Subcutaneous adipose tissue (tissue), 4 donors: ENCODE results near the gene DLD. TPM values are rescaled to one million over a fixed set of nuclear protein-coding genes. Genes with fewer than 3 reads are reported as not detected.

ENCODE experiments used
- total RNA-seq, 4 donors: library from RNA; depleted of rRNA; stranded (reverse); fragments of >200 nt; gene quantifications; one replicate each; pipeline ENCODE4 v1.1.0, GENCODE V29; 2016
- TF ChIP-seq, protein P1 (sequence below): fragments of 450-650 bp; IDR thresholded peaks from one replicate; pipeline ENCODE4 v1.5.1; 2016; ENCODE audit warnings: low read depth, mild to moderate bottlenecking, control low read depth, antibody characterized with exemption, moderate library complexity

Gene DLD
- total RNA-seq, 4 donors from 2014 or later, result 74.0 to 116 (median 100.0) TPM

DNA sequence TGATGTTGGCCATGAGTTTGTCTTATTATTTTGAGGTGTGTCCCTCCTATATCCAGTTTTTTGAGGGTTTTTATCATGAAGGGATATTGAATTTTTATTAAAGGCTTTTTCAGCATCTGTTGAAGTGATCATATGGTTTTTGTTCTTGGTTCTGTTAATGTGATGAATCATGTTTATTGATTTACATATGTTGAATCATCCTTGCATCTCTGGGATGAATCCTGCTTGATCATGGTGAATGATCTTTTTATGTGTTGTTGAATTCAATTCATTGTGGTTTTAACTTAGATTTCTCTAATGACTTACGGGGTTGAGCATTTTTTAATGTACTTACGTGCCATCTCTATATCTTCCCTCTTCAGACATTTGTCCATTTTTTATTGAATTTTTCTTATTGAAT, 22.9 kb downstream of the DLD start:
- TF ChIP-seq, protein P1, sequence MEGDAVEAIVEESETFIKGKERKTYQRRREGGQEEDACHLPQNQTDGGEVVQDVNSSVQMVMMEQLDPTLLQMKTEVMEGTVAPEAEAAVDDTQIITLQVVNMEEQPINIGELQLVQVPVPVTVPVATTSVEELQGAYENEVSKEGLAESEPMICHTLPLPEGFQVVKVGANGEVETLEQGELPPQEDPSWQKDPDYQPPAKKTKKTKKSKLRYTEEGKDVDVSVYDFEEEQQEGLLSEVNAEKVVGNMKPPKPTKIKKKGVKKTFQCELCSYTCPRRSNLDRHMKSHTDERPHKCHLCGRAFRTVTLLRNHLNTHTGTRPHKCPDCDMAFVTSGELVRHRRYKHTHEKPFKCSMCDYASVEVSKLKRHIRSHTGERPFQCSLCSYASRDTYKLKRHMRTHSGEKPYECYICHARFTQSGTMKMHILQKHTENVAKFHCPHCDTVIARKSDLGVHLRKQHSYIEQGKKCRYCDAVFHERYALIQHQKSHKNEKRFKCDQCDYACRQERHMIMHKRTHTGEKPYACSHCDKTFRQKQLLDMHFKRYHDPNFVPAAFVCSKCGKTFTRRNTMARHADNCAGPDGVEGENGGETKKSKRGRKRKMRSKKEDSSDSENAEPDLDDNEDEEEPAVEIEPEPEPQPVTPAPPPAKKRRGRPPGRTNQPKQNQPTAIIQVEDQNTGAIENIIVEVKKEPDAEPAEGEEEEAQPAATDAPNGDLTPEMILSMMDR, result no peak

DNA sequence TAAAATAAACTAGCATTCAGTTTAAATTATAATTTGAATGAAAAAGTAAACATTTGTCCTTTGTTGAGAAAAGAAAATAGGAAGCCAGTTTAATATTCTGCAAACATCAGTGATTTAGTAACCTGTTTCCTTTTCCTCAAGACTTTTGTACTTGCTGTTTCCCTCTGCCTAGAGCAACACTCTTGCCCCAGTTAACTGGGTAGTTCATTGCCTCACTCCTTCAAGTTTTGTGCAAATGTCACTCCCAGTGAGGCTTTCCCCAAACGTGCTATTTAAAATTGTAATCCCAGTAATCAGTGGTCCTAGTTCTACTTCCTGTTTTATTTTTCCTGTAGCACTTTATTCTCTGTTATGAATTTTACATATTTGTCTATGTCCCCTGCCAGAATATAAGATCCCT, 23.8 kb downstream of the DLD start:
- TF ChIP-seq, protein P1, result no peak

DNA sequence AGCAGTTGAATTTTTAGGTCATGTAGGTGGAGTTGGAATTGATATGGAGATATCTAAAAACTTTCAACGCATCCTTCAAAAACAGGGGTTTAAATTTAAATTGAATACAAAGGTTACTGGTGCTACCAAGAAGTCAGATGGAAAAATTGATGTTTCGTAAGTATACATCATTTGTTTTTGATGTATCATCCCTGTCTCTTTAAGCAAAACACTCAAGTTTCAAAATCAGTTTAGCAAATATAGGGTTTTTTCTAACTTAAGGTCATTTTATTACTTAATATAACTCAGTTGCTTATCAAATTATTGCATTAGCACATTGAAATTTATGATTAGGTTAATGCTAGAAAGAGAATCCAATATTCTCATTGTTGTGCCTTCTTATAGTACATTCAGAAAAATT, 24.6 kb downstream of the DLD start:
- TF ChIP-seq, protein P1, result no peak

DNA sequence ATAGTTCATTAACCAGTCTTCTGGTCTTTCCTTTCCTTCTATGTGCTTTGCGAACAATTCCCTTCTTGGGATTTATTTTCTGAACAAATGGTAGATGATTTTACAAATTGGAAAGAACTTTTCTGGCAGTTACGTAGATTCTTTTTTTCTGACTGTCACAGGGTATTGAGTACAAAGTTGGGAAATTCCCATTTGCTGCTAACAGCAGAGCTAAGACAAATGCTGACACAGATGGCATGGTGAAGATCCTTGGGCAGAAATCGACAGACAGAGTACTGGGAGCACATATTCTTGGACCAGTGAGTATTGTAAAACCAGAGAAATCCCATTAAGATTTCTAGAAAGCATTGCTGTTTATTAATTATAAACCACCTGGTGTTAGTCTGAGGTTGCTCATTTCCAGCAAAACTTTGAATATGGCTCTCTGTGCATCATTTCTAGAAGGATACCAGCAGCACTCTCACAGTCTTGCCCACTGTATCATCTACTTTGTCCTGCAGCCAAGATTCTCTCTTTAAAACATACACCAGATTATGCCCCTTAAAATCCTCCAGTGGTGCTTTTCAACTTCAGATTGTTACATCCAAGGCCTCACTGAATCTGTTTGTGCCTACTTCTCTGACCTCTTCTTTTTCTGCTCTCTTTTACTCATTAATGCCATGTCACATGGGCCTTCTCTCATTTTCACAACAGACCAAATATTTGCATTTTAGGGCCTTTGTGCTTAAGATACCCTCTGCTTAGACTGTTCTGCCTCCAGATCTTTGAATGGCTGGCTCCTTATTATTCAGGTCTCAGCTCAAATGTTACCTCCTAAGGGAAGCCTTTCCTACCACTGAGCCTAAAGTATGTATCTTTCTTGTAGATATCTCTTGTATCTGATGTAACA, 27.0 kb downstream of the DLD start:
- TF ChIP-seq, protein P1, result no peak

DNA sequence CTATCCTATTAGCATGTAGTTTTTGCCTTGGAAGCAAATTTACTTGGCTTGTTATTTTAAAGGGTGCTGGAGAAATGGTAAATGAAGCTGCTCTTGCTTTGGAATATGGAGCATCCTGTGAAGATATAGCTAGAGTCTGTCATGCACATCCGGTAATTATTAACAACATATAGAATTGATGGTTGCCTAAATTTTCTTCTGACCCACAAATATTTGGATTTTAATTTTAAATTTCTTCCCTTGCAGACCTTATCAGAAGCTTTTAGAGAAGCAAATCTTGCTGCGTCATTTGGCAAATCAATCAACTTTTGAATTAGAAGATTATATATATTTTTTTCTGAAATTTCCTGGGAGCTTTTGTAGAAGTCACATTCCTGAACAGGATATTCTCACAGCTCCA, 28.0 kb downstream of the DLD start:
- TF ChIP-seq, protein P1, result no peak

DNA sequence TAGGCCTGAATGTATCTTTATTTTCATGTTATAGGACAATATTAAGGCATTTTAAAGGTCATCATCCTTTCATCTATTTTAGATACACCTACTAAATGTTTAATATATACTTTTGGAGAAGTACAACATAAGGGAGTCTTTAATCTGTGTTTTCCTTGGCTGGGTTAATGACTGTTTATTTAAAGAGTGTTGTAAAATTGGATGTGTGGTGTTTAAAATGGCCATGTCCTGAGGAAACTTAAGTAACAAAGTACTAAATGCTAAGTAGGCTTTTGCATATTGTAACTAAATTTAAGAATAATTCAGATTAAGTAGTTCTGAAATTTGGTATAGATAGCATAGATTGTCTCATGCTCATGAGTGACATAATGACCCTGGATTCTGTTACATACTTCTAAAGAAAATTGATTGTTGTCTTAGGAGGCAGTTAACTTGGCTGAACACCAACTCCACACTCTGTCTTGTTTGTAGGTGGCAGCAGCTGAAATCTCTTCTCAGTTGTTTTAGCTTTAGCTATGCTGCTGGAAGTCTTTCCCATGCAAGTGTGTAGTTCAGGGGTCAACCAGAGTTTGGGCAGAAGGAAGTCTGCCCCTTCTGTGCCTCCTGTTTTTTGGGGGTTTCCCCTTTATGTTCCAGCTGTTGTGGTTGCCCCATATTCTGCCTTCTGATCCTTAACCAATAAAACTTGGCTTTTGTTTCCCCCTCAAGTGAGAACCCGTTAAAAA, 29.2 kb downstream of the DLD start:
- TF ChIP-seq, protein P1, result no peak

DNA sequence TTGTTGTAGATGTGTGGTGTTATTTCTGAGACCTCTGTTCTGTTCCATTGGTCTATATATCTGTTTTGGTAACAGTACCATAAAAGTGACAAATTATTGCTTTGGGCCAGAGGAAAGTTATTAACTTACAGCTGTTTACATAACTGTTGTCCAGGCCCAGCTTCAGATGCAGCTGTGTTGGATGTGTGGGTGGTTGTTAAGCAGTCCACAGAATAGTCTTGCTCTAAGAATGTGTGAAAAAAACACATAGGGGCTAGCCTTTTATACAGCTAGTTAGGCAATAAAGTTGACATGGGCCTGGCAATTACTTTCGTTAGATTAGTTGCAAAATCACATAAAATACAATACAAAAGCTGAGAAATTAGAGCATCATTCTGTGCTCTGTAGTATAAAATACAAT, 31.9 kb downstream of the DLD start:
- TF ChIP-seq, protein P1, result no peak
